HEK293 (cell line): ENCODE measurements around the gene TSSK6.

Source experiments
- BCL11B ChIP-seq: fragments of 450-650 bp; formaldehyde crosslinking; IDR thresholded peaks from 2 replicates; pipeline ENCODE4 v1.5.1; 2016; ENCODE audit warnings: low read depth, missing biosample characterization, missing genetic modification characterization
- CTCF ChIP-seq: fragments of 450-650 bp; formaldehyde crosslinking; IDR thresholded peaks from 2 replicates; pipeline ENCODE4 v1.5.1; 2016; ENCODE audit warnings: missing biosample characterization, missing genetic modification characterization
- HOXA7 ChIP-seq: sonication (generic); formaldehyde crosslinking; IDR thresholded peaks from 2 replicates; pipeline ENCODE4 v1.8.1; 2022; ENCODE audit warnings: missing genetic modification reagents, borderline replicate concordance
- KLF10 ChIP-seq: fragments of 450-650 bp; IDR thresholded peaks from 2 replicates; pipeline ENCODE4 v1.5.1; 2018; ENCODE audit warnings: missing biosample characterization, mild to moderate bottlenecking, missing genetic modification characterization
- MEIS1 ChIP-seq: sonication (generic); formaldehyde crosslinking; IDR thresholded peaks from 2 replicates; pipeline ENCODE4 v1.8.1; 2022; ENCODE audit warnings: missing genetic modification reagents, mild to moderate bottlenecking, borderline replicate concordance
- SALL2 ChIP-seq: fragments of 450-650 bp; formaldehyde crosslinking; IDR thresholded peaks from 2 replicates; pipeline ENCODE4 v1.5.0; 2017; ENCODE audit warnings: missing biosample characterization, mild to moderate bottlenecking, missing genetic modification characterization, borderline replicate concordance
- WT1 ChIP-seq: fragments of 450-650 bp; formaldehyde crosslinking; IDR thresholded peaks from 2 replicates; pipeline ENCODE4 v1.5.1; 2016; ENCODE audit warnings: missing biosample characterization, missing genetic modification characterization
- ZBTB10 ChIP-seq: fragments of 450-650 bp; formaldehyde crosslinking; IDR thresholded peaks from 2 replicates; pipeline ENCODE4 v1.5.1; 2016; ENCODE audit warnings: missing biosample characterization, missing genetic modification characterization
- ZBTB8A ChIP-seq: fragments of 450-650 bp; formaldehyde crosslinking; IDR thresholded peaks from 2 replicates; pipeline ENCODE4 v1.5.1; 2016; ENCODE audit warnings: missing biosample characterization, missing genetic modification characterization
- ZEB2 ChIP-seq: fragments of 450-650 bp; formaldehyde crosslinking; IDR thresholded peaks from 2 replicates; pipeline ENCODE4 v1.5.1; 2016; ENCODE audit warnings: missing biosample characterization, missing genetic modification characterization
- ZFP69B ChIP-seq: fragments of 450-650 bp; formaldehyde crosslinking; IDR thresholded peaks from 2 replicates; pipeline ENCODE4 v1.5.1; 2016; ENCODE audit warnings: missing biosample characterization, missing genetic modification characterization
- ZNF140 ChIP-seq: fragments of 450-650 bp; formaldehyde crosslinking; IDR thresholded peaks from 2 replicates; pipeline ENCODE4 v1.5.1; 2016; ENCODE audit warnings: missing biosample characterization, missing genetic modification characterization
- ZNF174 ChIP-seq: fragments of 450-650 bp; formaldehyde crosslinking; IDR thresholded peaks from 2 replicates; pipeline ENCODE4 v1.5.0; 2017; ENCODE audit warnings: missing biosample characterization, mild to moderate bottlenecking, missing genetic modification characterization
- ZNF175 ChIP-seq: fragments of 450-650 bp; formaldehyde crosslinking; IDR thresholded peaks from 2 replicates; pipeline ENCODE4 v1.5.1; 2016; ENCODE audit warnings: missing biosample characterization, missing genetic modification characterization
- ZNF223 ChIP-seq: fragments of 450-650 bp; formaldehyde crosslinking; IDR thresholded peaks from 2 replicates; pipeline ENCODE4 v1.5.1; 2016; ENCODE audit warnings: missing biosample characterization, missing genetic modification characterization
- ZNF239 ChIP-seq: fragments of 450-650 bp; formaldehyde crosslinking; IDR thresholded peaks from 2 replicates; pipeline ENCODE4 v1.5.1; 2016; ENCODE audit warnings: missing biosample characterization, missing genetic modification characterization
- ZNF280D ChIP-seq: fragments of 450-650 bp; formaldehyde crosslinking; IDR thresholded peaks from 2 replicates; pipeline ENCODE4 v1.5.1; 2016; ENCODE audit warnings: missing biosample characterization, missing genetic modification characterization
- ZNF324 ChIP-seq: fragments of 450-650 bp; formaldehyde crosslinking; IDR thresholded peaks from 2 replicates; pipeline ENCODE4 v1.5.1; 2016; ENCODE audit warnings: missing biosample characterization, missing genetic modification characterization
- ZNF404 ChIP-seq: fragments of 450-650 bp; formaldehyde crosslinking; IDR thresholded peaks from 2 replicates; pipeline ENCODE4 v1.5.1; 2017; ENCODE audit warnings: missing biosample characterization, missing genetic modification characterization
- ZNF416 ChIP-seq: fragments of 450-650 bp; formaldehyde crosslinking; IDR thresholded peaks from 2 replicates; pipeline ENCODE4 v1.5.1; 2016; ENCODE audit warnings: missing biosample characterization, missing genetic modification characterization
- ZNF513 ChIP-seq: fragments of 450-650 bp; IDR thresholded peaks from 2 replicates; pipeline ENCODE4 v1.5.1; 2018; ENCODE audit warnings: missing biosample characterization, missing genetic modification characterization
- ZNF514 ChIP-seq: fragments of 450-650 bp; formaldehyde crosslinking; IDR thresholded peaks from 2 replicates; pipeline ENCODE4 v1.5.1; 2016; ENCODE audit warnings: missing biosample characterization, missing genetic modification characterization
- ZNF580 ChIP-seq: fragments of 450-650 bp; formaldehyde crosslinking; IDR thresholded peaks from 2 replicates; pipeline ENCODE4 v1.5.1; 2016; ENCODE audit warnings: missing biosample characterization, missing genetic modification characterization
- ZNF645 ChIP-seq: fragments of 450-650 bp; formaldehyde crosslinking; IDR thresholded peaks from 2 replicates; pipeline ENCODE4; 2016; ENCODE audit warnings: missing biosample characterization, missing genetic modification characterization
- ZNF768 ChIP-seq: fragments of 450-650 bp; formaldehyde crosslinking; IDR thresholded peaks from 2 replicates; pipeline ENCODE4 v1.5.1; 2018; ENCODE audit warnings: missing biosample characterization, mild to moderate bottlenecking, missing genetic modification characterization
- ZNF785 ChIP-seq: fragments of 450-650 bp; formaldehyde crosslinking; IDR thresholded peaks from 2 replicates; pipeline ENCODE4 v1.5.1; 2016; ENCODE audit warnings: missing biosample characterization, missing genetic modification characterization
- ZNF792 ChIP-seq: fragments of 450-650 bp; formaldehyde crosslinking; IDR thresholded peaks from 2 replicates; pipeline ENCODE4 v1.5.1; 2016; ENCODE audit warnings: missing biosample characterization, missing genetic modification characterization
- ZNF843 ChIP-seq: fragments of 450-650 bp; formaldehyde crosslinking; IDR thresholded peaks from 2 replicates; pipeline ENCODE4 v1.5.1; 2016; ENCODE audit warnings: missing biosample characterization, missing genetic modification characterization
- ZSCAN18 ChIP-seq: fragments of 450-650 bp; formaldehyde crosslinking; IDR thresholded peaks from 2 replicates; pipeline ENCODE4 v1.5.1; 2016; ENCODE audit warnings: missing biosample characterization, missing genetic modification characterization

Gene TSSK6

GRCh38 chr19:19538061-19538784 is 22.9 kb upstream of the TSSK6 start, which contains the start of gene CILP2 (continued):
- TF ChIP-seq WT1 (tag by site-specific recombination) (no peak), ZNF792 (tag by site-specific recombination) (no peak), ZNF174 (no peak), ZNF416 (no peak), ZNF785 (tag by site-specific recombination) (no peak), ZBTB8A (tag by site-specific recombination) (no peak), ZNF843 (no peak), SALL2 (no peak), BCL11B (tag by site-specific recombination) (no peak), ZNF223 (tag by site-specific recombination) (0 out of 2 replicates have a peak, but pooled peaks have one; percentile 40), ZSCAN18 (tag by site-specific recombination) (no peak), ZNF768 (tag by site-specific recombination) (no peak), ZNF324 (tag by site-specific recombination) (no peak), ZNF514 (no peak), ZNF404 (no peak), ZNF513 (tag by site-specific recombination) (no peak), ZEB2 (tag by site-specific recombination) (no peak), CTCF (peak; percentile 28; the same call in 1 of the 2 replicates), ZNF140 (tag by site-specific recombination) (no peak), HOXA7 (CRISPR knock-in tag) (no peak), KLF10 (tag by site-specific recombination) (no peak), ZBTB10 (tag by site-specific recombination) (no peak), ZNF580 (no peak), ZNF645 (tag by site-specific recombination) (no peak), ZNF239 (tag by site-specific recombination) (no peak), MEIS1 (CRISPR knock-in tag) (no peak), ZFP69B (tag by site-specific recombination) (no peak), ZNF175 (tag by site-specific recombination) (no peak), ZNF280D (tag by site-specific recombination) (no peak)
